ENCODE data around the gene CEP170. TPM values are rescaled to one million over a fixed set of nuclear protein-coding genes. Genes with fewer than 3 reads are reported as not detected.

CEP170 gene
- polyA plus RNA-seq, 1 donor (not counting 4 experiments of a cell fraction or from before 2014, with no cell fraction given), result 40.5 TPM

DNA sequence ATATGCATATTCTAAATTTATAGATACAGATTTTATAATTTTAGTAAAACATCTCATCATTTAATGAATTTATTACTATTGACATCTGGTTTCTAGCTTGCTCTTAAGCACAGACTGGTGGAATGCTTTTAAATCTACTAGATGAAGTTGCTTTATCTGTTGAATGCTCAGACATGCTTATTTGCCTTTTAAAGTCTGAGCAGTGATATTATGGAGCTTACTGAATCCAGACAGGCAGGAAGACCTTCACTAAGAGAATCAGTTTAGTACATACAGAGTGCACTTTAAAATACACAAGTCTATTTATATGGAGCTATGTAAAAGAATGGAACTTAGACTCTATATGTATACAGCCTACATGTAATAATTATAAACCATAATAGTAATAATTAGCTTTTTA, 17.3 kb upstream of the CEP170 start:
- H3K27ac ChIP-seq (ENCODE audit: control insufficient read depth, insufficient read depth, low read length), result no peak overlapping the region
- H3K4me1 ChIP-seq (ENCODE audit: control insufficient read depth, extremely low read depth, insufficient read depth, low read length), result peaks cover 22% of the 10 kb centered on the region
- no peaks in the 10 kb centered on the region for H3K9me1 ChIP-seq (ENCODE audit: control insufficient read depth, extremely low read depth, insufficient read depth, low read length)
- no peaks in the 10 kb centered on the region for H3K27me3 ChIP-seq (ENCODE audit: control insufficient read depth, extremely low read depth, insufficient read depth, low read length)
- no peaks in the 10 kb centered on the region for H3K9me3 ChIP-seq (ENCODE audit: control insufficient read depth, low read depth, low read length)
- H3K36me3 ChIP-seq (ENCODE audit: control insufficient read depth in 2 of 2, extremely low read depth in 1 of 2, insufficient read depth in 2 of 2, low read length in 2 of 2), result peaks cover 8 to 19% of the 10 kb centered on the region in 2 experiments
- H4K20me1 ChIP-seq (ENCODE audit: control insufficient read depth, extremely low read depth, insufficient read depth, low read length), result no peaks in the 10 kb centered on the region
- DNase-seq (ENCODE audit: low read depth, low spot score), result no peak
- H3K4me2 ChIP-seq (ENCODE audit: control insufficient read depth, extremely low read depth, insufficient read depth, low read depth, low read length), result no peak overlapping the region
- TF ChIP-seq, protein P1, sequence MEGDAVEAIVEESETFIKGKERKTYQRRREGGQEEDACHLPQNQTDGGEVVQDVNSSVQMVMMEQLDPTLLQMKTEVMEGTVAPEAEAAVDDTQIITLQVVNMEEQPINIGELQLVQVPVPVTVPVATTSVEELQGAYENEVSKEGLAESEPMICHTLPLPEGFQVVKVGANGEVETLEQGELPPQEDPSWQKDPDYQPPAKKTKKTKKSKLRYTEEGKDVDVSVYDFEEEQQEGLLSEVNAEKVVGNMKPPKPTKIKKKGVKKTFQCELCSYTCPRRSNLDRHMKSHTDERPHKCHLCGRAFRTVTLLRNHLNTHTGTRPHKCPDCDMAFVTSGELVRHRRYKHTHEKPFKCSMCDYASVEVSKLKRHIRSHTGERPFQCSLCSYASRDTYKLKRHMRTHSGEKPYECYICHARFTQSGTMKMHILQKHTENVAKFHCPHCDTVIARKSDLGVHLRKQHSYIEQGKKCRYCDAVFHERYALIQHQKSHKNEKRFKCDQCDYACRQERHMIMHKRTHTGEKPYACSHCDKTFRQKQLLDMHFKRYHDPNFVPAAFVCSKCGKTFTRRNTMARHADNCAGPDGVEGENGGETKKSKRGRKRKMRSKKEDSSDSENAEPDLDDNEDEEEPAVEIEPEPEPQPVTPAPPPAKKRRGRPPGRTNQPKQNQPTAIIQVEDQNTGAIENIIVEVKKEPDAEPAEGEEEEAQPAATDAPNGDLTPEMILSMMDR (optimal IDR thresholded peaks at IDR 0.05 in 1 of 3, IDR thresholded peaks at IDR 0.05 in 1 of 3, conservative IDR thresholded peaks at IDR 0.05 in 1 of 3; ENCODE audit: extremely low read depth in 1 of 3, insufficient read depth in 2 of 3, low read length in 3 of 3), result no peak
- TF ChIP-seq EZH2 (IDR thresholded peaks at IDR 0.05; ENCODE audit: low read length), result no peak
- no peak overlapping the region for H3K9ac ChIP-seq (ENCODE audit: control insufficient read depth, extremely low read depth, insufficient read depth, low read length)
- no peak overlapping the region for H3K4me3 ChIP-seq (ENCODE audit: control insufficient read depth in 2 of 3, extremely low read depth in 1 of 3, insufficient read depth in 2 of 3, low read depth in 1 of 3, low read length in 3 of 3)
- H2AFZ ChIP-seq (ENCODE audit: control insufficient read depth, low read length), result no peak overlapping the region
- no peak for FAIRE-seq
- peaks cover 14% of the 10 kb centered on the region for H3K79me2 ChIP-seq (ENCODE audit: control insufficient read depth, insufficient read depth, low read length)
- dilution Hi-C loops (cut with MboI; ENCODE audit: extremely low pct_ligation_motif_present, low sequenced_read_pairs), result no loop called here

DNA sequence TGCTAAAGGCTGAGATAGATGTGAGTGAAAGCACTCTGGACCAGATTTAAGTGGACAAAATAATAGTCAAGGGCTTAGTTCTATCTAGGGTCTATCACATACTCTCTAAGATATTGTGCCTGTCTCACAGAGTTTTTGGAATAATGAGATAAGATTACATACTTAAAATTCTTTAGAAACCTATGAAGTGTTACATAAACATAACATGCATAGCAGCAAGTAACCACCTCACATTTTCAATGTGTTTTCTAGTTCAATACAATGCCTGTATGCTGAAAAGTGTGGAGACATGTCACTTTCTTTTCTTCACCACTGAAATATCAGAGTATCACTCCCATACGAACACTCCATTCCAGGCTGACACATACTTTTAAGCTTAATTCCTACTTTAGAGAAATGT, 16.9 kb upstream of the CEP170 start:
- Histone ChIP-seq H3K36me3 (ENCODE audit: control insufficient read depth in 2 of 2, extremely low read depth in 1 of 2, insufficient read depth in 2 of 2, low read length in 2 of 2) (peaks cover 8 to 19% of the 10 kb centered on the region in 2 experiments), H4K20me1 (ENCODE audit: control insufficient read depth, extremely low read depth, insufficient read depth, low read length) (no peaks in the 10 kb centered on the region), H2AFZ (ENCODE audit: control insufficient read depth, low read length) (no peak overlapping the region), H3K79me2 (ENCODE audit: control insufficient read depth, insufficient read depth, low read length) (peaks cover 14% of the 10 kb centered on the region), H3K4me1 (ENCODE audit: control insufficient read depth, extremely low read depth, insufficient read depth, low read length) (peaks cover 23% of the 10 kb centered on the region), H3K9ac (ENCODE audit: control insufficient read depth, extremely low read depth, insufficient read depth, low read length) (no peak overlapping the region), H3K4me2 (ENCODE audit: control insufficient read depth, extremely low read depth, insufficient read depth, low read depth, low read length) (no peak overlapping the region), H3K9me3 (ENCODE audit: control insufficient read depth, low read depth, low read length) (no peaks in the 10 kb centered on the region), H3K9me1 (ENCODE audit: control insufficient read depth, extremely low read depth, insufficient read depth, low read length) (no peaks in the 10 kb centered on the region), H3K4me3 (ENCODE audit: control insufficient read depth in 2 of 3, extremely low read depth in 1 of 3, insufficient read depth in 2 of 3, low read depth in 1 of 3, low read length in 3 of 3) (no peak overlapping the region), H3K27me3 (ENCODE audit: control insufficient read depth, extremely low read depth, insufficient read depth, low read length) (no peaks in the 10 kb centered on the region), H3K27ac (ENCODE audit: control insufficient read depth, insufficient read depth, low read length) (no peak overlapping the region)
- DNase-seq (ENCODE audit: low read depth, low spot score) (no peak), FAIRE-seq (no peak)
- dilution Hi-C loops (cut with MboI; ENCODE audit: extremely low pct_ligation_motif_present, low sequenced_read_pairs), result no loop called here
- TF ChIP-seq, protein P1 (optimal IDR thresholded peaks at IDR 0.05 in 1 of 3, IDR thresholded peaks at IDR 0.05 in 1 of 3, conservative IDR thresholded peaks at IDR 0.05 in 1 of 3; ENCODE audit: extremely low read depth in 1 of 3, insufficient read depth in 2 of 3, low read length in 3 of 3), result no peak
- TF ChIP-seq EZH2 (IDR thresholded peaks at IDR 0.05; ENCODE audit: low read length), result no peak

Data from keratinocyte (primary cell).